HCT116 (cell line): Measurements from ENCODE around the gene TRMT13. TPM values are rescaled to one million over a fixed set of nuclear protein-coding genes. Genes with fewer than 3 reads are reported as not detected.

Source experiments
- ATAC-seq: fragments of 200-7000 bp; cut with Tn5 transposase; 2 replicates; pipeline ENCODE4 v1.9.1; 2020; ENCODE audit warnings: mild to moderate bottlenecking, moderate library complexity
- BruUV-seq: library from RNA; stranded (reverse); fragments of 400-500 nt; replicated peaks from 2 replicates; lab custom pipeline; 2021; lab: Mats Ljungman, UMichigan
- CTCF ChIA-PET: fragments of 300-600 bp; sonication (Branson Sonifier 250); formaldehyde crosslinking; loops from one replicate; lab custom pipeline; 2021; ENCODE audit warnings: antibody characterized with exemption; lab: Charles Lee
- POLR2A ChIA-PET: fragments of 300-600, 350-600 bp; sonication (Branson Sonifier 250); formaldehyde crosslinking; loops from one replicate; lab custom pipeline; 2021; ENCODE audit warnings: antibody characterized with exemption; lab: Charles Lee
- RAD21 ChIA-PET, 2 experiments: fragments of 300-600 bp; sonication (Branson Sonifier 250); formaldehyde crosslinking; loops; one replicate each; lab custom pipeline; 2023; ENCODE audit warnings: low total read pairs in 2 of 2; ENCODE audit not compliant: uncharacterized antibody in 2 of 2, unreplicated experiment in 2 of 2, low non-redundant PET in 1 of 2; lab: Charles Lee
- DNase-seq: peaks from one replicate; pipeline ENCODE4 v3.0.0-alpha.2; 2010; ENCODE audit warnings: low read depth, low spot score
- H2AFZ ChIP-seq: fragments of 200-600 bp; shearing (Covaris generic), sonication (generic); 2 replicates; pipeline ENCODE4 v1.6.1; 2017; ENCODE audit warnings: low read depth, mixed run types, mixed read lengths, antibody characterized with exemption, low read length; ENCODE audit not compliant: poor library complexity, severe bottlenecking
- H3K27ac ChIP-seq: 2 replicates; pipeline ENCODE4 v1.5.1; 2012; ENCODE audit warnings: low read depth, low read length
- H3K27me3 ChIP-seq: fragments of 200-600 bp; sonication (generic); 2 replicates; pipeline ENCODE4 v1.6.1; 2016; ENCODE audit warnings: mixed run types, low read length, mixed read lengths; ENCODE audit not compliant: insufficient read depth
- H3K36me3 ChIP-seq, 2 experiments: fragments of 200-500 bp in 1 of 2; fragments of 200-600 bp in 1 of 2; sonication (Bioruptor generic) in 1 of 2; sonication (generic) in 1 of 2; 2 replicates each; pipeline versions ENCODE4 v1.5.1 to v1.6.1; 2014 to 2016; ENCODE audit warnings: low read length in 2 of 2, inconsistent platforms in 1 of 2, mixed read lengths in 1 of 2, mixed run types in 1 of 2; ENCODE audit not compliant: insufficient read depth in 2 of 2, control insufficient read depth in 1 of 2
- H3K4me1 ChIP-seq, 2 experiments: fragments of 200-600 bp in 1 of 2; sonication (generic) in 1 of 2; 2 replicates each; pipeline versions ENCODE4 v1.5.1 to v1.6.1; 2012 to 2017; ENCODE audit warnings: low read length in 2 of 2, inconsistent platforms in 1 of 2, mild to moderate bottlenecking in 1 of 2, mixed read lengths in 1 of 2, mixed run types in 1 of 2, moderate library complexity in 1 of 2; ENCODE audit not compliant: insufficient read depth in 2 of 2, control insufficient read depth in 1 of 2
- H3K4me2 ChIP-seq: fragments of 200-600 bp; sonication (generic); 2 replicates; pipeline ENCODE4 v1.6.1; 2017; ENCODE audit warnings: mixed run types, low read length, mixed read lengths
- H3K4me3 ChIP-seq, 2 experiments: fragments of 200-600 bp in 1 of 2; sonication (generic) in 1 of 2; replicated peaks in 1 of 2; 2 replicates each; pipeline ENCODE4 v1.5.1; 2011 to 2016; ENCODE audit warnings: low read length in 2 of 2, control low read depth in 1 of 2, low read depth in 1 of 2, mild to moderate bottlenecking in 1 of 2, mixed read lengths in 1 of 2, mixed run types in 1 of 2
- H3K79me2 ChIP-seq: fragments of 200-600 bp; sonication (generic); 2 replicates; pipeline ENCODE4 v1.6.1; 2017; ENCODE audit warnings: mild to moderate bottlenecking, mixed run types, low read length, moderate library complexity, mixed read lengths; ENCODE audit not compliant: insufficient read depth
- H3K9ac ChIP-seq: fragments of 200-600 bp; sonication (generic); 2 replicates; pipeline ENCODE4 v1.6.1; 2016; ENCODE audit warnings: low read length, mixed read lengths
- H3K9me2 ChIP-seq: fragments of 200-600 bp; sonication (generic), shearing (Covaris generic); 2 replicates; pipeline ENCODE4 v1.6.1; 2017; ENCODE audit warnings: mixed run types, mild to moderate bottlenecking, moderate library complexity; ENCODE audit not compliant: insufficient read depth
- H3K9me3 ChIP-seq, 2 experiments: fragments of 200-500 bp in 1 of 2; fragments of 200-600 bp in 1 of 2; sonication (Bioruptor generic) in 1 of 2; sonication (generic) in 1 of 2; 2 replicates each; pipeline ENCODE4 v1.6.1; 2014 to 2017; ENCODE audit warnings: low read length in 2 of 2, mixed read lengths in 2 of 2, inconsistent platforms in 1 of 2, low read depth in 1 of 2, mild to moderate bottlenecking in 1 of 2, mixed run types in 1 of 2, moderate library complexity in 1 of 2; ENCODE audit not compliant: control insufficient read depth in 1 of 2, insufficient read depth in 1 of 2
- H4K20me1 ChIP-seq: fragments of 200-600 bp; sonication (generic), shearing (Covaris generic); 2 replicates; pipeline ENCODE4 v1.6.1; 2017; ENCODE audit warnings: mixed run types, mild to moderate bottlenecking, moderate library complexity; ENCODE audit not compliant: insufficient read depth
- EGR1 ChIP-seq: IDR thresholded peaks from 2 replicates; pipeline ENCODE4 v1.6.1; 2012; ENCODE audit warnings: low read depth
- ELF1 ChIP-seq: IDR thresholded peaks from 2 replicates; pipeline ENCODE4 v1.6.1; 2012; ENCODE audit warnings: low read depth, borderline replicate concordance
- FOSL1 ChIP-seq: IDR thresholded peaks from 2 replicates; pipeline ENCODE4 v1.6.1; 2012; ENCODE audit warnings: low read depth
- JUND ChIP-seq: IDR thresholded peaks from 2 replicates; pipeline ENCODE4 v1.6.1; 2012
- POLR2A ChIP-seq: IDR thresholded peaks from 2 replicates; pipeline ENCODE4 v1.7.0; 2011; ENCODE audit warnings: borderline replicate concordance; ENCODE audit not compliant: insufficient read depth, insufficient read length; ENCODE audit errors: extremely low read depth
- POLR2AphosphoS5 ChIP-seq: IDR thresholded peaks from 2 replicates; pipeline ENCODE4 v1.6.1; 2011; ENCODE audit warnings: mild to moderate bottlenecking, low read depth, low read length, moderate library complexity
- SIN3A ChIP-seq: IDR thresholded peaks from 2 replicates; pipeline ENCODE4 v1.6.1; 2012; ENCODE audit warnings: low read depth
- SP1 ChIP-seq: IDR thresholded peaks from 2 replicates; pipeline ENCODE4 v1.6.1; 2012; ENCODE audit warnings: low read depth
- SRF ChIP-seq: IDR thresholded peaks from 2 replicates; pipeline ENCODE4 v1.6.1; 2012; ENCODE audit warnings: low read depth
- TCF7L2 ChIP-seq: IDR thresholded peaks from 2 replicates; pipeline ENCODE4 v1.7.0; 2011; ENCODE audit warnings: borderline replicate concordance, inconsistent platforms; ENCODE audit not compliant: insufficient read depth, insufficient read length; ENCODE audit errors: extremely low read depth
- ZFX ChIP-seq: fragments of 450-650 bp; IDR thresholded peaks from 2 replicates; pipeline ENCODE4 v1.6.1; 2017
- ZNF274 ChIP-seq: fragments of 200-500 bp; sonication (Bioruptor generic); IDR thresholded peaks from 2 replicates; pipeline ENCODE4 v1.6.1; 2014; ENCODE audit warnings: mild to moderate bottlenecking, low read depth, low read length, inconsistent platforms
- intact Hi-C: fragments of 100-400 bp; cut with micrococcal nuclease; formaldehyde crosslinking; loops from 2 replicates; pipeline ENCODE4 v1.10.0; 2022
- total RNA-seq: library from RNA; stranded (reverse); gene quantifications from one replicate; pipeline ENCODE4 v1.2.1, GENCODE V29; 2021; ENCODE audit not compliant: unreplicated experiment
- TF ChIP-seq, protein P1 (sequence below): IDR thresholded peaks from 2 replicates; pipeline ENCODE4 v1.6.1; 2012; ENCODE audit warnings: low read depth
- TF ChIP-seq, protein P2 (sequence below), 3 experiments: fragments of 200-600 bp in 1 of 3; sonication (generic) in 1 of 3; IDR thresholded peaks in 2 of 3; conservative IDR thresholded peaks in 1 of 3; 2 replicates each; pipeline ENCODE4 v1.5.1; 2012 to 2017; ENCODE audit warnings: low read depth in 2 of 3, low read length in 2 of 3, antibody characterized with exemption in 1 of 3, borderline replicate concordance in 1 of 3, control low read depth in 1 of 3, mild to moderate bottlenecking in 1 of 3, mixed read lengths in 1 of 3, mixed run types in 1 of 3, moderate library complexity in 1 of 3; ENCODE audit not compliant: insufficient read depth in 1 of 3
- TF ChIP-seq, protein P3 (sequence below): IDR thresholded peaks from 2 replicates; pipeline ENCODE4 v1.6.1; 2011; ENCODE audit warnings: mild to moderate bottlenecking, low read length, moderate library complexity; ENCODE audit not compliant: insufficient replicate concordance; ENCODE audit errors: extremely low read depth

TRMT13 gene
- total RNA-seq, 1 experiment from 2014 or later = 13.2 TPM

DNA sequence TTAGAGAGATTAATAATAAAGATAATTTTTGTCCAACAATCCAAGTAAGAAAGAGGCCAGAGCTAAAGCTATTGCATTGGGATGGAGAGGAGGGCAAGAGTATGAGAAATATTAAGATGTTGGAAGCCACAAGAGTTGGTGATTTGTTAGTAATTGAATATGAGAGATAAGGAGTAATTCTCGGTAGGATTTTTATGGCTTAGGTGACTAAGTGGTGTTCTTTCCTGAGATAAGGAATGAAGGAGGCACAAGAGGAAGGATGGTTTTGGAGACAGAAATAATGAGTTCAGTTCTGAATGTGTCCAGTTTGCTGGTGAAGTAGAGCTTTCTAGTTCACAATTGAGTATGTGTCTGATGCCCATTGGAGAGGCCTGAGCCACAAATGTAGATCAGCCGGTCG lies 9.4 kb downstream of the TRMT13 start:
- Histone ChIP-seq H3K9me2 (no peaks in the 10 kb centered on the region), H3K79me2 (no peaks in the 10 kb centered on the region), H3K9me3 (no peaks in the 10 kb centered on the region), H3K4me1 (no peaks in the 10 kb centered on the region), H3K4me3 (no peak overlapping the region), H3K27ac (no peak overlapping the region), H4K20me1 (no peaks in the 10 kb centered on the region), H3K9ac (no peak overlapping the region), H3K36me3 (peaks cover 36 to 57% of the 10 kb centered on the region in 2 experiments), H2AFZ (no peak overlapping the region), H3K4me2 (no peak overlapping the region), H3K27me3 (no peaks in the 10 kb centered on the region)
- intact Hi-C loops = no loop called here
- no peak for DNase-seq
- no peak for ATAC-seq
- TF ChIP-seq SIN3A (no peak), ZNF274 (no peak), ELF1 (no peak), TCF7L2 (no peak), FOSL1 (no peak), ZFX (no peak), SRF (no peak), POLR2A (no peak), EGR1 (no peak), JUND (no peak), POLR2AphosphoS5 (no peak), SP1 (no peak)
- TF ChIP-seq, protein P1, sequence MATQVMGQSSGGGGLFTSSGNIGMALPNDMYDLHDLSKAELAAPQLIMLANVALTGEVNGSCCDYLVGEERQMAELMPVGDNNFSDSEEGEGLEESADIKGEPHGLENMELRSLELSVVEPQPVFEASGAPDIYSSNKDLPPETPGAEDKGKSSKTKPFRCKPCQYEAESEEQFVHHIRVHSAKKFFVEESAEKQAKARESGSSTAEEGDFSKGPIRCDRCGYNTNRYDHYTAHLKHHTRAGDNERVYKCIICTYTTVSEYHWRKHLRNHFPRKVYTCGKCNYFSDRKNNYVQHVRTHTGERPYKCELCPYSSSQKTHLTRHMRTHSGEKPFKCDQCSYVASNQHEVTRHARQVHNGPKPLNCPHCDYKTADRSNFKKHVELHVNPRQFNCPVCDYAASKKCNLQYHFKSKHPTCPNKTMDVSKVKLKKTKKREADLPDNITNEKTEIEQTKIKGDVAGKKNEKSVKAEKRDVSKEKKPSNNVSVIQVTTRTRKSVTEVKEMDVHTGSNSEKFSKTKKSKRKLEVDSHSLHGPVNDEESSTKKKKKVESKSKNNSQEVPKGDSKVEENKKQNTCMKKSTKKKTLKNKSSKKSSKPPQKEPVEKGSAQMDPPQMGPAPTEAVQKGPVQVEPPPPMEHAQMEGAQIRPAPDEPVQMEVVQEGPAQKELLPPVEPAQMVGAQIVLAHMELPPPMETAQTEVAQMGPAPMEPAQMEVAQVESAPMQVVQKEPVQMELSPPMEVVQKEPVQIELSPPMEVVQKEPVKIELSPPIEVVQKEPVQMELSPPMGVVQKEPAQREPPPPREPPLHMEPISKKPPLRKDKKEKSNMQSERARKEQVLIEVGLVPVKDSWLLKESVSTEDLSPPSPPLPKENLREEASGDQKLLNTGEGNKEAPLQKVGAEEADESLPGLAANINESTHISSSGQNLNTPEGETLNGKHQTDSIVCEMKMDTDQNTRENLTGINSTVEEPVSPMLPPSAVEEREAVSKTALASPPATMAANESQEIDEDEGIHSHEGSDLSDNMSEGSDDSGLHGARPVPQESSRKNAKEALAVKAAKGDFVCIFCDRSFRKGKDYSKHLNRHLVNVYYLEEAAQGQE = no peak
- TF ChIP-seq, protein P2, sequence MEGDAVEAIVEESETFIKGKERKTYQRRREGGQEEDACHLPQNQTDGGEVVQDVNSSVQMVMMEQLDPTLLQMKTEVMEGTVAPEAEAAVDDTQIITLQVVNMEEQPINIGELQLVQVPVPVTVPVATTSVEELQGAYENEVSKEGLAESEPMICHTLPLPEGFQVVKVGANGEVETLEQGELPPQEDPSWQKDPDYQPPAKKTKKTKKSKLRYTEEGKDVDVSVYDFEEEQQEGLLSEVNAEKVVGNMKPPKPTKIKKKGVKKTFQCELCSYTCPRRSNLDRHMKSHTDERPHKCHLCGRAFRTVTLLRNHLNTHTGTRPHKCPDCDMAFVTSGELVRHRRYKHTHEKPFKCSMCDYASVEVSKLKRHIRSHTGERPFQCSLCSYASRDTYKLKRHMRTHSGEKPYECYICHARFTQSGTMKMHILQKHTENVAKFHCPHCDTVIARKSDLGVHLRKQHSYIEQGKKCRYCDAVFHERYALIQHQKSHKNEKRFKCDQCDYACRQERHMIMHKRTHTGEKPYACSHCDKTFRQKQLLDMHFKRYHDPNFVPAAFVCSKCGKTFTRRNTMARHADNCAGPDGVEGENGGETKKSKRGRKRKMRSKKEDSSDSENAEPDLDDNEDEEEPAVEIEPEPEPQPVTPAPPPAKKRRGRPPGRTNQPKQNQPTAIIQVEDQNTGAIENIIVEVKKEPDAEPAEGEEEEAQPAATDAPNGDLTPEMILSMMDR (IDR thresholded peaks at IDR 0.05 in 2 of 3, conservative IDR thresholded peaks at IDR 0.05 in 1 of 3; ENCODE audit: borderline replicate concordance in 1 of 3, insufficient read depth in 1 of 3, low read depth in 2 of 3, low read length in 2 of 3) = no peak
- TF ChIP-seq, protein P3, sequence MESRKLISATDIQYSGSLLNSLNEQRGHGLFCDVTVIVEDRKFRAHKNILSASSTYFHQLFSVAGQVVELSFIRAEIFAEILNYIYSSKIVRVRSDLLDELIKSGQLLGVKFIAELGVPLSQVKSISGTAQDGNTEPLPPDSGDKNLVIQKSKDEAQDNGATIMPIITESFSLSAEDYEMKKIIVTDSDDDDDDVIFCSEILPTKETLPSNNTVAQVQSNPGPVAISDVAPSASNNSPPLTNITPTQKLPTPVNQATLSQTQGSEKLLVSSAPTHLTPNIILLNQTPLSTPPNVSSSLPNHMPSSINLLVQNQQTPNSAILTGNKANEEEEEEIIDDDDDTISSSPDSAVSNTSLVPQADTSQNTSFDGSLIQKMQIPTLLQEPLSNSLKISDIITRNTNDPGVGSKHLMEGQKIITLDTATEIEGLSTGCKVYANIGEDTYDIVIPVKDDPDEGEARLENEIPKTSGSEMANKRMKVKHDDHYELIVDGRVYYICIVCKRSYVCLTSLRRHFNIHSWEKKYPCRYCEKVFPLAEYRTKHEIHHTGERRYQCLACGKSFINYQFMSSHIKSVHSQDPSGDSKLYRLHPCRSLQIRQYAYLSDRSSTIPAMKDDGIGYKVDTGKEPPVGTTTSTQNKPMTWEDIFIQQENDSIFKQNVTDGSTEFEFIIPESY = no peak
- RAD21 ChIA-PET = no interaction called here
- POLR2A ChIA-PET = no interaction called here
- no TSS peak for BruUV-seq
- CTCF ChIA-PET = no interaction called here
